Activated gamma-delta T cell treated with anti-CD3 and anti-CD28 coated beads, Interleukin-2, amount 50 U/mL, for 16 hours (primary cell): ENCODE results near the gene CELA3A.
"Not testable (repeated sequence)": the region's sequence is repeated elsewhere in the genome, so short reads cannot be mapped to it uniquely, and the experiment has no call there.

Experiments
- DNase-seq: peaks from one replicate; pipeline ENCODE4 v3.0.0-alpha.2; 2020; ENCODE audit warnings: low read depth

Gene CELA3A

GRCh38 chr1:21982122-21982521, 19.3 kb upstream of the CELA3A start:
- not testable (repeated sequence) for DNase-seq

- not testable (repeated sequence) for DNase-seq
Measured at GRCh38 chr1:21983539-21983938, 17.9 kb upstream of the CELA3A start.

- not testable (repeated sequence) for DNase-seq
Measured at GRCh38 chr1:21985893-21986292, 15.6 kb upstream of the CELA3A start.

- DNase-seq, result not testable (repeated sequence)
Measured at GRCh38 chr1:21986386-21986785, 15.1 kb upstream of the CELA3A start.

GRCh38 chr1:21989672-21990393, 11.6 kb upstream of the CELA3A start:
- DNase-seq, result not testable (repeated sequence)

- DNase-seq, result not testable (repeated sequence)
Measured at GRCh38 chr1:21992186-21992585, 9.3 kb upstream of the CELA3A start.

GRCh38 chr1:21994716-21995115, 6.7 kb upstream of the CELA3A start:
- not testable (repeated sequence) for DNase-seq

GRCh38 chr1:21996663-21996970, 4.8 kb upstream of the CELA3A start:
- not testable (repeated sequence) for DNase-seq

GRCh38 chr1:21997891-21998623, 3.4 kb upstream of the CELA3A start:
- DNase-seq, result not testable (repeated sequence)

GRCh38 chr1:21998624-21999294, 2.7 kb upstream of the CELA3A start:
- not testable (repeated sequence) for DNase-seq

- DNase-seq, result not testable (repeated sequence)
Measured at GRCh38 chr1:21999645-22000044, 1.8 kb upstream of the CELA3A start.

GRCh38 chr1:22002461-22002860, 1.0 kb downstream of the CELA3A start:
- not testable (repeated sequence) for DNase-seq

- DNase-seq, result not testable (repeated sequence)
Measured at GRCh38 chr1:22002875-22003274, 1.4 kb downstream of the CELA3A start.

GRCh38 chr1:22003959-22004358, 2.5 kb downstream of the CELA3A start:
- not testable (repeated sequence) for DNase-seq

GRCh38 chr1:22005261-22006149, 4.0 kb downstream of the CELA3A start:
- DNase-seq, result not testable (repeated sequence)

GRCh38 chr1:22006736-22007135, 5.3 kb downstream of the CELA3A start:
- DNase-seq, result not testable (repeated sequence)

GRCh38 chr1:22007262-22007661, 5.8 kb downstream of the CELA3A start:
- not testable (repeated sequence) for DNase-seq

- not testable (repeated sequence) for DNase-seq
Measured at GRCh38 chr1:22009566-22009965, 8.1 kb downstream of the CELA3A start.

- DNase-seq, result not testable (repeated sequence)
Measured at GRCh38 chr1:22012752-22013151, 11.3 kb downstream of the CELA3A start.

- DNase-seq, result not testable (repeated sequence)
Measured at GRCh38 chr1:22014575-22015206, 13.2 kb downstream of the CELA3A start.
